ENCODE measurements around the gene FOXL3. TPM values are rescaled to one million over a fixed set of nuclear protein-coding genes. Genes with fewer than 3 reads are reported as not detected.

The FOXL3 gene
- total and polyA plus RNA-seq, 4 donors: not detected

DNA sequence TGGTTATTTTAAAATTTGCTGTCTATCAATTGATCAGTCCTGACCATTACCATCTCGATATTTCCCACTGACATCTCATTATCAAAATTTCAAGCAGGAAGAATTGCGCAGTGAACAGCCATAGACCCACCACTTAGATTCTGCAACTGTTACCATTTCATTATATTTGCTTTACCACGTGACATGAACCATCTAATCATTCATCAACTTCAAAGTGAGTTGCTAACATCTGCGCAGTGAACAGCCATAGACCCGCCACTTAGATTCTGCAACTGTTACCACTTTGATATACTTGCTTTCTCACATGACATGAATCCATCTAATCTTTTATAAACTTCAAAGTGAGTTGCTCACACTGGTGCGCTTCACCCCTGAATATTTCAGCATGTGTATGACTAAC lies 22.5 kb downstream of the FOXL3 start:
- no peak for DNase-seq (ENCODE audit: low spot score)
- TF ChIP-seq, protein P1, sequence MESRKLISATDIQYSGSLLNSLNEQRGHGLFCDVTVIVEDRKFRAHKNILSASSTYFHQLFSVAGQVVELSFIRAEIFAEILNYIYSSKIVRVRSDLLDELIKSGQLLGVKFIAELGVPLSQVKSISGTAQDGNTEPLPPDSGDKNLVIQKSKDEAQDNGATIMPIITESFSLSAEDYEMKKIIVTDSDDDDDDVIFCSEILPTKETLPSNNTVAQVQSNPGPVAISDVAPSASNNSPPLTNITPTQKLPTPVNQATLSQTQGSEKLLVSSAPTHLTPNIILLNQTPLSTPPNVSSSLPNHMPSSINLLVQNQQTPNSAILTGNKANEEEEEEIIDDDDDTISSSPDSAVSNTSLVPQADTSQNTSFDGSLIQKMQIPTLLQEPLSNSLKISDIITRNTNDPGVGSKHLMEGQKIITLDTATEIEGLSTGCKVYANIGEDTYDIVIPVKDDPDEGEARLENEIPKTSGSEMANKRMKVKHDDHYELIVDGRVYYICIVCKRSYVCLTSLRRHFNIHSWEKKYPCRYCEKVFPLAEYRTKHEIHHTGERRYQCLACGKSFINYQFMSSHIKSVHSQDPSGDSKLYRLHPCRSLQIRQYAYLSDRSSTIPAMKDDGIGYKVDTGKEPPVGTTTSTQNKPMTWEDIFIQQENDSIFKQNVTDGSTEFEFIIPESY (IDR thresholded peaks at IDR 0.05): no peak
- no peak for TF ChIP-seq HNF4G (IDR thresholded peaks at IDR 0.05)
- TF ChIP-seq, protein P2, sequence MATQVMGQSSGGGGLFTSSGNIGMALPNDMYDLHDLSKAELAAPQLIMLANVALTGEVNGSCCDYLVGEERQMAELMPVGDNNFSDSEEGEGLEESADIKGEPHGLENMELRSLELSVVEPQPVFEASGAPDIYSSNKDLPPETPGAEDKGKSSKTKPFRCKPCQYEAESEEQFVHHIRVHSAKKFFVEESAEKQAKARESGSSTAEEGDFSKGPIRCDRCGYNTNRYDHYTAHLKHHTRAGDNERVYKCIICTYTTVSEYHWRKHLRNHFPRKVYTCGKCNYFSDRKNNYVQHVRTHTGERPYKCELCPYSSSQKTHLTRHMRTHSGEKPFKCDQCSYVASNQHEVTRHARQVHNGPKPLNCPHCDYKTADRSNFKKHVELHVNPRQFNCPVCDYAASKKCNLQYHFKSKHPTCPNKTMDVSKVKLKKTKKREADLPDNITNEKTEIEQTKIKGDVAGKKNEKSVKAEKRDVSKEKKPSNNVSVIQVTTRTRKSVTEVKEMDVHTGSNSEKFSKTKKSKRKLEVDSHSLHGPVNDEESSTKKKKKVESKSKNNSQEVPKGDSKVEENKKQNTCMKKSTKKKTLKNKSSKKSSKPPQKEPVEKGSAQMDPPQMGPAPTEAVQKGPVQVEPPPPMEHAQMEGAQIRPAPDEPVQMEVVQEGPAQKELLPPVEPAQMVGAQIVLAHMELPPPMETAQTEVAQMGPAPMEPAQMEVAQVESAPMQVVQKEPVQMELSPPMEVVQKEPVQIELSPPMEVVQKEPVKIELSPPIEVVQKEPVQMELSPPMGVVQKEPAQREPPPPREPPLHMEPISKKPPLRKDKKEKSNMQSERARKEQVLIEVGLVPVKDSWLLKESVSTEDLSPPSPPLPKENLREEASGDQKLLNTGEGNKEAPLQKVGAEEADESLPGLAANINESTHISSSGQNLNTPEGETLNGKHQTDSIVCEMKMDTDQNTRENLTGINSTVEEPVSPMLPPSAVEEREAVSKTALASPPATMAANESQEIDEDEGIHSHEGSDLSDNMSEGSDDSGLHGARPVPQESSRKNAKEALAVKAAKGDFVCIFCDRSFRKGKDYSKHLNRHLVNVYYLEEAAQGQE (IDR thresholded peaks at IDR 0.05): no peak
- TF ChIP-seq EGR1 (IDR thresholded peaks at IDR 0.05; ENCODE audit: low read depth in 2 of 2): no peak
- no peak for TF ChIP-seq SP1 (IDR thresholded peaks at IDR 0.05)
- TF ChIP-seq, protein P3, sequence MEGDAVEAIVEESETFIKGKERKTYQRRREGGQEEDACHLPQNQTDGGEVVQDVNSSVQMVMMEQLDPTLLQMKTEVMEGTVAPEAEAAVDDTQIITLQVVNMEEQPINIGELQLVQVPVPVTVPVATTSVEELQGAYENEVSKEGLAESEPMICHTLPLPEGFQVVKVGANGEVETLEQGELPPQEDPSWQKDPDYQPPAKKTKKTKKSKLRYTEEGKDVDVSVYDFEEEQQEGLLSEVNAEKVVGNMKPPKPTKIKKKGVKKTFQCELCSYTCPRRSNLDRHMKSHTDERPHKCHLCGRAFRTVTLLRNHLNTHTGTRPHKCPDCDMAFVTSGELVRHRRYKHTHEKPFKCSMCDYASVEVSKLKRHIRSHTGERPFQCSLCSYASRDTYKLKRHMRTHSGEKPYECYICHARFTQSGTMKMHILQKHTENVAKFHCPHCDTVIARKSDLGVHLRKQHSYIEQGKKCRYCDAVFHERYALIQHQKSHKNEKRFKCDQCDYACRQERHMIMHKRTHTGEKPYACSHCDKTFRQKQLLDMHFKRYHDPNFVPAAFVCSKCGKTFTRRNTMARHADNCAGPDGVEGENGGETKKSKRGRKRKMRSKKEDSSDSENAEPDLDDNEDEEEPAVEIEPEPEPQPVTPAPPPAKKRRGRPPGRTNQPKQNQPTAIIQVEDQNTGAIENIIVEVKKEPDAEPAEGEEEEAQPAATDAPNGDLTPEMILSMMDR (IDR thresholded peaks at IDR 0.05; ENCODE audit: low read depth, low read length, missing input control): no peak
- TF ChIP-seq, protein P4, sequence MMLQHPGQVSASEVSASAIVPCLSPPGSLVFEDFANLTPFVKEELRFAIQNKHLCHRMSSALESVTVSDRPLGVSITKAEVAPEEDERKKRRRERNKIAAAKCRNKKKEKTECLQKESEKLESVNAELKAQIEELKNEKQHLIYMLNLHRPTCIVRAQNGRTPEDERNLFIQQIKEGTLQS (IDR thresholded peaks at IDR 0.05): no peak
- no peak for TF ChIP-seq RAD21 (IDR thresholded peaks at IDR 0.05)
- TF ChIP-seq HNF4A (conservative IDR thresholded peaks at IDR 0.05): no peak
- WGBS: 75% methylated on average over 6 of the region's 6 CpGs
- peaks cover 0 to 2% (median 0%) of the 10 kb centered on the region in 4 donors for H3K27me3 ChIP-seq (ENCODE audit: control insufficient read depth in 4 of 4, insufficient read depth in 4 of 4, low read length in 3 of 4)
- no peak overlapping the region for H3K4me3 ChIP-seq (ENCODE audit: low read depth in 1 of 3, low read length in 3 of 3)
- H3K27ac ChIP-seq (ENCODE audit: low read depth in 1 of 2, low read length in 2 of 2): no peak overlapping the region
- H3K36me3 ChIP-seq (ENCODE audit: control insufficient read depth in 4 of 4, insufficient read depth in 3 of 4, low read depth in 1 of 4, low read length in 3 of 4): no peaks in the 10 kb centered on the region
- H3K9me3 ChIP-seq (ENCODE audit: control insufficient read depth in 4 of 4, low read length in 3 of 4): no peaks in the 10 kb centered on the region
- no peaks in the 10 kb centered on the region for H3K4me1 ChIP-seq (ENCODE audit: control insufficient read depth in 4 of 4, insufficient read depth in 4 of 4, low read length in 3 of 4)
- no peak overlapping the region for H3K9ac ChIP-seq (ENCODE audit: low read depth in 1 of 2, low read length in 2 of 2)

DNA sequence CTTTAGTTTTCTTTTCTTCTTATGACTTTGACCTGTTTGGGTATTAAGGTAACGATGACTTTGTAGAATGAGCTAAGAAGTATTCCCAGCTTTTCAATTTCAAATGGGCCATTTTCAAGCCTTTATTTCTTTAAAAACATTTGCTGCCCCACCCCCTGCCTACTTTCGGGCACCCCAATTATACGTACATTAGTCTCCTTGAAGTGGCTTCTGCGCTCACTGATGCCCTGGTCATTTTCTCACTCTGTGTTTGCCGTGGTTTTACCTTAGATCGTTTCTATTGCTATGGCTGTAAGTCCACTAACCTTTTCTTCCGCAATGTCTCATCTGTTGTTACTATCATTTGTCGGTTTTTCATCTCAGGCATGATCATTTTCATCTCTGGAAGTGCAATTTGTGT lies 24.9 kb downstream of the FOXL3 start:
- TF ChIP-seq, protein P2 (IDR thresholded peaks at IDR 0.05): no peak
- TF ChIP-seq, protein P5, sequence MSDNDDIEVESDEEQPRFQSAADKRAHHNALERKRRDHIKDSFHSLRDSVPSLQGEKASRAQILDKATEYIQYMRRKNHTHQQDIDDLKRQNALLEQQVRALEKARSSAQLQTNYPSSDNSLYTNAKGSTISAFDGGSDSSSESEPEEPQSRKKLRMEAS (IDR thresholded peaks at IDR 0.05): no peak
- TF ChIP-seq HNF4G (IDR thresholded peaks at IDR 0.05): no peak
- TF ChIP-seq HNF4A (conservative IDR thresholded peaks at IDR 0.05): no peak
- TF ChIP-seq EGR1 (IDR thresholded peaks at IDR 0.05; ENCODE audit: low read depth in 2 of 2): no peak
- peaks cover 0 to 2% (median 0%) of the 10 kb centered on the region in 4 donors for H3K27me3 ChIP-seq (ENCODE audit: control insufficient read depth in 4 of 4, insufficient read depth in 4 of 4, low read length in 3 of 4)
- WGBS: 93% methylated on average over 8 of the region's 8 CpGs

More for the DNA sequence above, 24.9 kb downstream of the FOXL3 start:
- Histone ChIP-seq H3K27ac (ENCODE audit: low read depth in 1 of 2, low read length in 2 of 2) (no peak overlapping the region), H3K36me3 (ENCODE audit: control insufficient read depth in 4 of 4, insufficient read depth in 3 of 4, low read depth in 1 of 4, low read length in 3 of 4) (no peaks in the 10 kb centered on the region), H3K9me3 (ENCODE audit: control insufficient read depth in 4 of 4, low read length in 3 of 4) (no peaks in the 10 kb centered on the region), H3K4me1 (ENCODE audit: control insufficient read depth in 4 of 4, insufficient read depth in 4 of 4, low read length in 3 of 4) (peaks cover 0 to 16% (median 10%) of the 10 kb centered on the region in 4 donors), H3K9ac (ENCODE audit: low read depth in 1 of 2, low read length in 2 of 2) (no peak overlapping the region), H3K4me3 (ENCODE audit: low read depth in 1 of 3, low read length in 3 of 3) (no peak overlapping the region)
- no peak for DNase-seq (ENCODE audit: low spot score)

Measured in liver (tissue), 9 donors.